Stomach (tissue), 9 donors: Measurements from ENCODE around the gene AMD1. TPM values are rescaled to one million over a fixed set of nuclear protein-coding genes. Genes with fewer than 3 reads are reported as not detected.

Source experiments
- DNase-seq, 2 donors: peaks; one replicate each; pipeline versions ENCODE4 v3.0.0 to v3.0.0-alpha.2; 2013 to 2019
- H3K27ac ChIP-seq, 5 donors: fragments of 200-600 bp in 4 of 5; sonication (generic) in 4 of 5; one replicate each; pipeline ENCODE4 v1.5.1; 2013 to 2019; ENCODE audit warnings: mild to moderate bottlenecking in 1 of 5, moderate library complexity in 1 of 5
- H3K27me3 ChIP-seq, 3 donors: fragments of 200-600 bp; sonication (generic); one replicate each; pipeline ENCODE4 v1.5.1; 2017 to 2019; ENCODE audit warnings: mixed run types in 1 of 3
- H3K36me3 ChIP-seq, 4 donors: fragments of 200-600 bp; sonication (generic); 1 replicate in 3 of 4; 2 replicates in 1 of 4; pipeline ENCODE4 v1.5.1; 2016 to 2019
- H3K4me1 ChIP-seq, 4 donors: fragments of 200-600 bp; sonication (generic); one replicate each; pipeline ENCODE4 v1.5.1; 2016 to 2019
- H3K4me3 ChIP-seq, 4 donors: fragments of 200-600 bp; sonication (generic) in 3 of 4; one replicate each; pipeline ENCODE4 v1.5.1; 2016 to 2019; ENCODE audit warnings: mild to moderate bottlenecking in 1 of 4
- H3K9me3 ChIP-seq, 4 donors: fragments of 200-600 bp; sonication (generic); one replicate each; pipeline ENCODE4 v1.5.1; 2016 to 2019
- EP300 ChIP-seq: sonication (generic); formaldehyde crosslinking; IDR thresholded peaks from one replicate; pipeline ENCODE4 v1.6.1; 2017; ENCODE audit warnings: antibody characterized with exemption
- POLR2A ChIP-seq, 4 donors: fragments of 450-650 bp; IDR thresholded peaks; one replicate each; pipeline ENCODE4 v1.6.1; 2016; ENCODE audit warnings: antibody characterized with exemption in 4 of 4, control low read depth in 2 of 4, mild to moderate bottlenecking in 1 of 4, moderate library complexity in 1 of 4
- POLR2AphosphoS5 ChIP-seq, 3 donors: sonication (generic); formaldehyde crosslinking; IDR thresholded peaks; one replicate each; pipeline ENCODE4 v1.6.1; 2016; ENCODE audit warnings: antibody characterized with exemption in 3 of 3
- WGBS, 5 donors: extraction: QIAGEN DNeasy Blood & Tissue Kit in 3 of 5; methylation state at CpG; one replicate each; pipeline versions ENCODE4 v1.1.5 to v1.1.7; 2013 to 2018; 5-methylcytosine and 5-hydroxymethylcytosine counted together
- intact Hi-C: fragments of 100-400 bp; cut with DNase I; formaldehyde crosslinking; loops from one replicate; pipeline ENCODE4 v1.15.1; 2023; ENCODE audit warnings: low total_unique reads
- polyA plus RNA-seq, 3 donors: library from polyadenylated mRNA; stranded (reverse); fragments of 200-250 nt; gene quantifications; one replicate each; pipeline ENCODE4 v1.2.3, GENCODE V29; 2013
- total RNA-seq, 5 donors: library from RNA; depleted of rRNA; stranded (reverse); fragments of >200 nt; gene quantifications; one replicate each; pipeline versions ENCODE4 v1.1.0 to v1.2.3, GENCODE V29; 2014 to 2016
- TF ChIP-seq, protein P1 (sequence below), 7 experiments: fragments of 450-650 bp in 4 of 7; fragments of 200-600 bp in 3 of 7; sonication (generic) in 3 of 7; IDR thresholded peaks; one replicate each; pipeline ENCODE4 v1.5.1; 2016 to 2019; ENCODE audit warnings: antibody characterized with exemption in 7 of 7, control low read depth in 2 of 7, mild to moderate bottlenecking in 1 of 7
- donor health status: healthy with polysubstance abuse.
- donor health status: Bipolar disorder and iron deficiency.
- donor health status: healthy.

AMD1 gene
- total and polyA plus RNA-seq, 8 donors, result 8.4 to 179 (median 50.4) TPM

DNA sequence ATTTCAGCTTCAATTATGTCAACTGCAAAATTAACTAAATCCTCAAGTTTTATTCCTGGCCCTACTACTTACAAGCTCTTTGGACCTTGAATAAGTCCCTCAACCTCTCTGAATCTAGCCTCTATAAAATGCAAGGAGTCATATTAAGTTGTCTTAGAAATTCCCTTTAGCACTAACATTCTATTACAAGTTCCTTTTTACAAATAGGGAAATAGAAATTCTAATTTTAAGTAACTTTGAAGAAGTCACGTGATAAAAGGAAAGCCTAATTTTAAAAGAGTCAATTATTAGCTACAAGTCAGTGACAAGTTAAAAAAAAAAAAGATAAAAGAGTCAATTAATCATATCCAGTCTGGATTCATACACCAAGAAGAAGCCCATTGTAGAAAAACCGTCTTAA is 59.3 kb downstream of the AMD1 start:
- WGBS, 5 donors, result 62 to 90% (median 76%) methylated on average over 2 of the region's 2 CpGs
- no peak for DNase-seq
- Histone ChIP-seq H3K9me3 (no peaks in the 10 kb centered on the region), H3K4me3 (no peak overlapping the region), H3K4me1 (no peaks in the 10 kb centered on the region), H3K27me3 (no peaks in the 10 kb centered on the region), H3K27ac (no peak overlapping the region), H3K36me3 (no peaks in the 10 kb centered on the region)
- TF ChIP-seq EP300 (no peak), POLR2AphosphoS5 (IDR thresholded peaks at IDR 0.05) (no peak), POLR2A (IDR thresholded peaks at IDR 0.05) (no peak)
- TF ChIP-seq, protein P1, sequence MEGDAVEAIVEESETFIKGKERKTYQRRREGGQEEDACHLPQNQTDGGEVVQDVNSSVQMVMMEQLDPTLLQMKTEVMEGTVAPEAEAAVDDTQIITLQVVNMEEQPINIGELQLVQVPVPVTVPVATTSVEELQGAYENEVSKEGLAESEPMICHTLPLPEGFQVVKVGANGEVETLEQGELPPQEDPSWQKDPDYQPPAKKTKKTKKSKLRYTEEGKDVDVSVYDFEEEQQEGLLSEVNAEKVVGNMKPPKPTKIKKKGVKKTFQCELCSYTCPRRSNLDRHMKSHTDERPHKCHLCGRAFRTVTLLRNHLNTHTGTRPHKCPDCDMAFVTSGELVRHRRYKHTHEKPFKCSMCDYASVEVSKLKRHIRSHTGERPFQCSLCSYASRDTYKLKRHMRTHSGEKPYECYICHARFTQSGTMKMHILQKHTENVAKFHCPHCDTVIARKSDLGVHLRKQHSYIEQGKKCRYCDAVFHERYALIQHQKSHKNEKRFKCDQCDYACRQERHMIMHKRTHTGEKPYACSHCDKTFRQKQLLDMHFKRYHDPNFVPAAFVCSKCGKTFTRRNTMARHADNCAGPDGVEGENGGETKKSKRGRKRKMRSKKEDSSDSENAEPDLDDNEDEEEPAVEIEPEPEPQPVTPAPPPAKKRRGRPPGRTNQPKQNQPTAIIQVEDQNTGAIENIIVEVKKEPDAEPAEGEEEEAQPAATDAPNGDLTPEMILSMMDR (IDR thresholded peaks at IDR 0.05), result no peak
- intact Hi-C loops, result no loop called here

DNA sequence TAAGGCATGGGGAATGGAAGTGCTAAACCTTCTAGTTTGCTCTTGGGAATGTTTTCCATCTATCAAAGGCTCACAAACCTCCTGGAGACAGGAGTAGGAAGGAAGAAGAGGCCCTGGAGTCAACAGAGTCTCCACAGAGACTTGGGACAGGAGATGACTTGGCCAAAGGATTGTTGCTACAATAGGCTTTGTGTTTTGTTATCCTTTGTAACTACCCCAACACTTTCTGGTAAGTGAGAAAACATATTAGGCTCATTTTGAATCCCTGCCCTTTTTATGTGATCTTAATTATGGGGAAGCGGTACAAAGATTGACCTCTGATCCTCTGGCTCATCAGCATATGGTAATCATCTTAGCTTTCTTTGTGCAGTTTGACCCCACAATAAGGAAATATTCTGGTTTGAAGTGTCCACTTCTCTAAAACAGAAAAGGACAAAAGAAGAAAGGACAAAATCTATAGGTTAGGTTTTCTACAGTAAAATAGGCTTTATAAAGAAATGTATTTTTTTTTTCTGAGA is 59.9 kb downstream of the AMD1 start:
- Histone ChIP-seq H3K4me1 (no peaks in the 10 kb centered on the region), H3K27me3 (no peaks in the 10 kb centered on the region), H3K36me3 (no peaks in the 10 kb centered on the region), H3K4me3 (no peak overlapping the region), H3K9me3 (no peaks in the 10 kb centered on the region), H3K27ac (no peak overlapping the region)
- DNase-seq, result no peak
- TF ChIP-seq, protein P1 (IDR thresholded peaks at IDR 0.05), result no peak
- no peak for TF ChIP-seq EP300
- no peak for TF ChIP-seq POLR2A (IDR thresholded peaks at IDR 0.05)
- no peak for TF ChIP-seq POLR2AphosphoS5 (IDR thresholded peaks at IDR 0.05)
- intact Hi-C loops, result no loop called here
- 76 to 97% (median 91%) methylated on average over 1 of the region's 1 CpG for WGBS, 5 donors

DNA sequence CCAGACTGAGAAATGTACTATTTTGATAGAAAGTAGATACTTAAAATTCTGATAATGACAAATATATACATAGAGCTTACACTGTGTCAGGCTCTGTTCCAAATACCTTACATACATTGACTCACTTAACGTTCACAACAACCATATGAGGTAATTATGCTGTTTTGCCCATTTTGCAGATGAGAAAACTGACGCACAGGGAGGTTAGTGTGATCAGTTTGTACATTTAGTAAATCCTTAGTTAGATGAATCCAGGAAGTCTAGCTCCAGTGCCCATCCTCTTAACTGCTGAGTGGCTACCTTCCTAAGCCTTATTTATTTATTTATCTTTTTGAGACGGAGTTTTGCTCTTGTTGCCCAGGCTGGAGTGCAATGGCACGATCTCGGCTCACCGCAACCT is 60.6 kb downstream of the AMD1 start:
- intact Hi-C loops, result no loop called here
- Histone ChIP-seq H3K36me3 (no peaks in the 10 kb centered on the region), H3K27ac (no peak overlapping the region), H3K4me3 (no peak overlapping the region), H3K27me3 (no peaks in the 10 kb centered on the region), H3K9me3 (no peaks in the 10 kb centered on the region), H3K4me1 (no peaks in the 10 kb centered on the region)
- WGBS, 5 donors, result 91 to 94% (median 93%) methylated on average over 6 of the region's 6 CpGs
- DNase-seq, result no peak
- TF ChIP-seq, protein P1 (IDR thresholded peaks at IDR 0.05), result no peak
- TF ChIP-seq POLR2A (IDR thresholded peaks at IDR 0.05), result no peak
- TF ChIP-seq POLR2AphosphoS5 (IDR thresholded peaks at IDR 0.05), result no peak
- no peak for TF ChIP-seq EP300

DNA sequence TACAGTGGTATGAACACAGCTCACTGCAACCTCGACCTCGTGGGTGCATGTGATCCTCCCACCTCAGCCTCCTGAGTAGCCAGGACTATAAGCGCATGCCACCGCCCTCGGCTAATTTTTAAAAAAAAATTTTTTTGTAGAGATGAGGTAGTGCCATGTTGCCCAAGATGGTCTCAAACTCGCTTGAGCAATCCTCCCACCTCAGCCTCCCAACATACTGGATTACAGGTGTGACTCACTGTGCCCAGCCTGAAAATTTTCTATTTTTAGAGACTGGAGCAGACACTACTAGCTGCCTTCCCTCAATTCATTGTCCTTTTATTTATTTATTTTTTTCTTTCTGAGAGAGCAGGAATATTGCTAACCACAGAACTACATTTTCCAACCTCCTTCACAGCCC is 63.6 kb downstream of the AMD1 start:
- Histone ChIP-seq H3K27ac (no peak overlapping the region), H3K4me3 (no peak overlapping the region), H3K4me1 (no peaks in the 10 kb centered on the region), H3K9me3 (no peaks in the 10 kb centered on the region), H3K36me3 (no peaks in the 10 kb centered on the region), H3K27me3 (no peaks in the 10 kb centered on the region)
- WGBS, 5 donors, result 93 to 98% (median 95%) methylated on average over 6 of the region's 6 CpGs
- TF ChIP-seq POLR2A (IDR thresholded peaks at IDR 0.05), result no peak
- no peak for TF ChIP-seq POLR2AphosphoS5 (IDR thresholded peaks at IDR 0.05)
- no peak for TF ChIP-seq EP300
- TF ChIP-seq, protein P1 (IDR thresholded peaks at IDR 0.05), result no peak
- DNase-seq, result no peak
- intact Hi-C loops, result no loop called here
